Measurements from ENCODE around the gene ENTHD1. TPM values are rescaled to one million over a fixed set of nuclear protein-coding genes. Genes with fewer than 3 reads are reported as not detected.

ENTHD1 gene
- polyA plus RNA-seq, 1 donor from 2014 or later = not detected

Small RNA genes lying within 50 kb of the gene (small RNA-seq; reads per million reads assigned to genes)
- 0 reads per million in 3 experiments for gene RN7SKP210

Other genes starting within 250 kb of the ENTHD1 start
- 0.30 TPM in 1 of 2 replicates, not detected in the other for gene GRAP2, start 7.3 kb upstream of the ENTHD1 start, polyA plus RNA-seq
- not detected in 2 replicates for gene TMA7B, start 66.6 kb upstream of the ENTHD1 start, polyA plus RNA-seq
- gene FAM83F, start 101.2 kb upstream of the ENTHD1 start, polyA plus RNA-seq = 0.02 and 0.42 TPM in 2 replicates